Measurements from ENCODE around the gene CDYL.
"Not testable (repeated sequence)": the region's sequence is repeated elsewhere in the genome, so short reads cannot be mapped to it uniquely, and the experiment has no call there.

The CDYL gene

GRCh38 chr6:4805553-4806336 is 29.5 kb downstream of the CDYL start:
- peak; percentile 13 for DNase-seq (ENCODE audit: low spot score)

DNA sequence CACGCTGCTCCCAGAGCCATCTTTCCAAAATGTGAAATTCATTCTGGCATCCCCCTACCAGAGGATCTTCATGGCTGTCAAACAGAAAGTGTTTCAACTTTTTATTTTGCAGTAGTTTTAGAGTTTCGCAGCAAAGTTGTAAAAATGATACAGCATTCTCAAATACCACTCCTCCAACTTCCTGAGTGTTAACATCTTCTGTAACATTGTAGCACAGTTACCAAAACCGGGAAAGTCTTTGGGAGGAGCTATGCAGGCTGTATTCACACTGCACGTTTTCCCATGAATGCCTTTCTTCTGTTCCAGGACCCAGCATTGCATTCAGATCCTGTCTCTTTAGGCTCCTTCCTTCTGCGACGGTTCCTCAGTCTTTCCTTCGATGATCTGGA is 30.1 kb downstream of the CDYL start:
- DNase-seq (ENCODE audit: low spot score), result no peak

DNA sequence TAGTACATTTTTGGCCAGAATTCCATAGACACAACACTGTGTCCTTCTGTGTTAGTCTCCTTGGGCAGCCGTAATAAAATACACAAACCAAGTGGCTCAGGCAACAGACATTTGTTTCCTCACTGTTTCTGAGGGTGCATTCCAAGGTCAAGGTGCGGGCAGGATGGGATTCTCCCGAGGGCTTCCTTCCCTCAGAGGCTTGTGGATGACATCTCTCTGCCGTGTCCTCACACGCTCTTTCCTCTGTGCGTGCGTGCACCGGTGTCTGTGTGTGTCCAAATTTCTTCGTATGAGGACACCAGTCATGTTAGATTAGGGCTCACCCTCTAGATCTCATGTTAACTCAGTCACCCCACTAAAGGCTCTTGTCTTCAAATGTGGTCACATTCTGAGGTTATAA is 30.6 kb downstream of the CDYL start:
- DNase-seq (ENCODE audit: low spot score), result no peak

GRCh38 chr6:4808396-4808795 is 32.2 kb downstream of the CDYL start:
- no peak for DNase-seq (ENCODE audit: low spot score)

GRCh38 chr6:4809999-4810918 is 34.1 kb downstream of the CDYL start:
- no peak for DNase-seq (ENCODE audit: low spot score)

- no peak for DNase-seq (ENCODE audit: low spot score)
Observed at GRCh38 chr6:4812068-4812467, 35.9 kb downstream of the CDYL start.

GRCh38 chr6:4813055-4813454 is 36.9 kb downstream of the CDYL start:
- DNase-seq (ENCODE audit: low spot score), result no peak

GRCh38 chr6:4814212-4814611 is 38.0 kb downstream of the CDYL start:
- DNase-seq (ENCODE audit: low spot score), result no peak

DNA sequence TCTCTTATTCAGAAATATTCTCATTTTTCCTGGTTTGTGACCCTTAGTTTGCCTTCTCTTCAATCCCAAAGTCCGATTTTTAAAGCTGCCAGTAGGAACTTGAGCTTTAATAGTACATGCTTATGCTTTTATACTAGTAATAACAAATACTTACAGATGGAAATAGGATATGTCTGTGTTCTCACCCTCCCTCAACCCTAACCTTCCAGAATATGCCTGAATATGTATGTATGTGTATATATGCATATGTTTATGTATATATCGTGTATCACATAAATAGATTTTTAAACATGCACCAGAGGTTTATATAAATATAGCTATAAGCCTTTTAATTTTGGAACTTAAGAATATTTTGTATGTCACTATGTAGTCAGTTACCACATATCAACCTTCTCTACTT is 38.8 kb downstream of the CDYL start:
- no peak for DNase-seq (ENCODE audit: low spot score)

DNA sequence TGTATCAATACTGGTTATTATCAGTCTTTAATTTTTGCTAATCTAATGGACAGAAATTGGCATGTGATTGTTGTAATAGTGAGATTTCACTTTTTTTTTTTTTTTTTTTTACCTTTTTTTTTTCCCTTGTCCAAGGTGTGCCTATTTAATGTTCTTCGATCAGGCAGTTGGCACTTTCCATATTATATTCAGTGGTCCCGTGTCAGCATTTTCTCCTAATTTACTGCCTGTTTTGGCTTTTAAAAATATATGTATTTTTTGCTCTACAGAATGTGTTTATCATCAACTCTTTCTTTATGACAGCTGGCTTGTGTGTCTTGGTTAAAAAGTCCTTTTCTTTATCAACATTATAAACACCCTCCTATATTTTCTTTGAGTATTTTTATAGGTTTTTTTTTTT is 39.4 kb downstream of the CDYL start:
- DNase-seq (ENCODE audit: low spot score), result no peak

GRCh38 chr6:4816904-4817303 is 40.7 kb downstream of the CDYL start:
- no peak for DNase-seq (ENCODE audit: low spot score)

GRCh38 chr6:4817551-4817950 is 41.3 kb downstream of the CDYL start:
- DNase-seq (ENCODE audit: low spot score), result no peak

- no peak for DNase-seq (ENCODE audit: low spot score)
Observed at GRCh38 chr6:4818272-4818938, 42.2 kb downstream of the CDYL start.

GRCh38 chr6:4819706-4820283 is 43.6 kb downstream of the CDYL start:
- DNase-seq (ENCODE audit: low spot score), result no peak

DNA sequence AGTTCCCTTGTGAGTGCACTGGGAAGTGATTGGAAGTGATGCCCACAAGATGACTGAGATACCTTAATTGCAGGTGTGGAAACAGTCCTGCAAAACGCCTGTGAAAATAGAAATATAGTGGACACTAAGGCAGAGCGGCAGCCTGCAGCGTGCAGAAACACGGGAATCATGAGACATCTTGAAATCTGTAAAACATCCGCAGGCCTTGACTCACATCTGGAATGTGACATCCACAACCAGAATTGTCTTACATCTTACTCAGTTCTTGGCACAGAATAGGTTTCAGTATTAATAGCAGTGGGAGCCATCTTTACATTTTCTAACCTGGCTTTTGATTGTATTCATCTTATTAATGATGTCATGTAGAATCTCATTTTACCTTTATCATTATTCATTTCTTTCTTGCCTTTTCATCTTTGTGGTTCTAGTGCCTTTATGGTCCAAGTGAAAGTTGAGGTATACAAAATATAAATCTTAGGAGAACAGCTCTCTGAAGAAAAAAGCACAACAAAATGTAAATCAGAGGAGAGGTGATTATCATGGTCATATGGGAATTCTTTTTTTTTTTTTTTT is 44.6 kb downstream of the CDYL start:
- DNase-seq (ENCODE audit: low spot score), result no peak

DNA sequence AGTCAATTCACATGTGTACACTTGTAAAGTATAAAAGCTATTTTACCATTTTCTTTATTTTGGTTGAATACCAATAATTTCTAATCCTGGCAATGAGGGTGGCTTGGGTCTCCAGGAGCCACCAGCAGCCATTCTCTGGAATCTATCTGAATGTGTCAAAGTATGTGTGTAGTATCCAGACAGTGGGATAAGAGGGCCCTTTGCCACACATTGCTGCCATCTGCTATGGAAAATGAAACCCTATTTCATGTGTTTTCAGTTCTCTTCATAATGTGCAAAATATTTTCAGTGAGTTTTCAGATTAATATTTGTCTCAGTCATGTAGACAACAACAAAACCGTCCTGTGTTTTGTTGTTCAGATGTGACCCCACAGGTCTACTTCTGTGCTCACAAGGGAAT is 46.3 kb downstream of the CDYL start:
- DNase-seq (ENCODE audit: low spot score), result no peak

GRCh38 chr6:4828187-4828698 is 52.0 kb downstream of the CDYL start:
- no peak for DNase-seq (ENCODE audit: low spot score)

GRCh38 chr6:4829089-4829488 is 52.9 kb downstream of the CDYL start:
- DNase-seq (ENCODE audit: low spot score), result no peak

DNA sequence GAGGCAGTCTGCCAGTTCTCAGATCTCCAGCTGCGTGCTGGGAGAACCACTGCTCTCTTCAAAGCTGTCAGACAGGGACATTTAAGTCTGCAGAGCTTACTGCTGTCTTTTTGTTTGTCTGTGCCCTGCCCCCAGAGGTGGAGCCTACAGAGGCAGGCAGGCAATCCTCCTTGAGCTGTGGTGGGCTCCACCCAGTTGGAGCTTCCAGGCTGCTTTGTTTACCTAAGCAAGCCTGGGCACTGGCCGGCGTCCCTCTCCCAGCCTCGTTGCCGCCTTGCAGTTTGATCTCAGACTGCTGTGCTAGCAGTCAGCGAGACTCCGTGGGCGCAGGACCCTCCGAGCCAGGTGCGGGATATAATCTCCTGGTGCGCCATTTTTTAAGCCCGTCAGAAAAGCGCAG is 59.3 kb downstream of the CDYL start:
- DNase-seq (ENCODE audit: low spot score), result not testable (repeated sequence)

GRCh38 chr6:4840169-4840568 is 64.0 kb downstream of the CDYL start:
- no peak for DNase-seq (ENCODE audit: low spot score)

DNA sequence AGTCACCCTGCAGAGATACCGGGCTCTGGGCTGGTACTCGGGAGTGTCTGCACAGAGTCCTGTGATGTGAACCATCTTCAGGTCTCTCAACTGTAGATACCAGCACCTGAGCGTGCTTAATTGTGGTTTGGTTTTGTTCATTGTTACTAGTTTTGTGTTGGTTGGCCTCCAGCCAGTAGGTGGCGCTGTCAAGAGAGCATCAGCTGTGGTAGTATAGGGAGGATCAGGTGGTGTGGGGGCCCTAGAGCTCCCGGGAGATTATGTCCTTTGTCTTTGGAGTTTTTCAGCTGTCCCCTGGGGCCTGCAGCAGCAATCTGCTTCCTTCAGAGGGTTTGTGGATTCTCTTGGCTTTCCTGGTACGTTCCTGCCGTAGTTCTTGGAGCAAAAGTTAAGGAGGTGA is 67.9 kb downstream of the CDYL start:
- no peak for DNase-seq (ENCODE audit: low spot score)

- DNase-seq (ENCODE audit: low spot score), result no peak
Observed at GRCh38 chr6:4846387-4846786, 70.2 kb downstream of the CDYL start.
